HEK293T (cell line): Measurements from ENCODE around the gene SIK2.

Experiments used
- CTCF ChIA-PET: fragments of 350-600 bp; formaldehyde crosslinking; extraction: SDS; loops from one replicate; lab custom pipeline; 2021; ENCODE audit warnings: antibody characterized with exemption, inconsistent platforms; lab: Yijun Ruan, JAX
- POLR2A ChIA-PET: fragments of 350-600 bp; formaldehyde crosslinking; extraction: SDS; loops from one replicate; lab custom pipeline; 2020; ENCODE audit warnings: antibody characterized with exemption, inconsistent platforms; lab: Yijun Ruan, JAX
- DNase-seq: peaks from one replicate; pipeline ENCODE4 v3.0.0; 2012; ENCODE audit warnings: mixed read lengths; ENCODE audit errors: extremely low spot score
- ARNT ChIP-seq: fragments of 450-650 bp; IDR thresholded peaks from 2 replicates; pipeline ENCODE4 v1.6.1; 2017; ENCODE audit warnings: mild to moderate bottlenecking
- BHLHE40 ChIP-seq: fragments of 450-650 bp; IDR thresholded peaks from 2 replicates; pipeline ENCODE4 v1.6.1; 2016; ENCODE audit warnings: mild to moderate bottlenecking, moderate library complexity, borderline replicate concordance
- CTBP1 ChIP-seq: fragments of 450-650 bp; IDR thresholded peaks from 2 replicates; pipeline ENCODE4 v1.6.1; 2016; ENCODE audit warnings: borderline replicate concordance
- ELF4 ChIP-seq: fragments of 450-650 bp; IDR thresholded peaks from 2 replicates; pipeline ENCODE4 v1.6.1; 2017; ENCODE audit warnings: antibody characterized with exemption
- FOXA1 ChIP-seq: fragments of 450-650 bp; IDR thresholded peaks from 2 replicates; pipeline ENCODE4 v1.6.1; 2016; ENCODE audit warnings: mild to moderate bottlenecking
- FOXK2 ChIP-seq: fragments of 450-650 bp; IDR thresholded peaks from 2 replicates; pipeline ENCODE4 v1.6.1; 2016; ENCODE audit warnings: mild to moderate bottlenecking
- FOXM1 ChIP-seq: fragments of 450-650 bp; IDR thresholded peaks from 2 replicates; pipeline ENCODE4 v1.6.1; 2017; ENCODE audit warnings: mild to moderate bottlenecking, borderline replicate concordance
- HDGF ChIP-seq: fragments of 450-650 bp; IDR thresholded peaks from 2 replicates; pipeline ENCODE4 v1.6.1; 2017; ENCODE audit warnings: antibody characterized with exemption, borderline replicate concordance
- L3MBTL2 ChIP-seq: fragments of 450-650 bp; conservative IDR thresholded peaks from 2 replicates; pipeline ENCODE4 v1.6.1; 2016; ENCODE audit warnings: mild to moderate bottlenecking
- LEF1 ChIP-seq: fragments of 450-650 bp; IDR thresholded peaks from 2 replicates; pipeline ENCODE4 v1.6.1; 2017; ENCODE audit warnings: mild to moderate bottlenecking, borderline replicate concordance
- NFRKB ChIP-seq: fragments of 450-650 bp; IDR thresholded peaks from 2 replicates; pipeline ENCODE4 v1.6.1; 2016; ENCODE audit warnings: mild to moderate bottlenecking, moderate library complexity
- PKNOX1 ChIP-seq: fragments of 450-650 bp; IDR thresholded peaks from 2 replicates; pipeline ENCODE4 v1.6.1; 2016
- SP1 ChIP-seq: fragments of 450-650 bp; IDR thresholded peaks from 2 replicates; pipeline ENCODE4 v1.6.1; 2017
- SUZ12 ChIP-seq: fragments of 450-650 bp; IDR thresholded peaks from 2 replicates; pipeline ENCODE4 v1.6.1; 2016; ENCODE audit warnings: mild to moderate bottlenecking
- TARDBP ChIP-seq: fragments of 450-650 bp; IDR thresholded peaks from 2 replicates; pipeline ENCODE4 v1.6.1; 2016
- ZNF384 ChIP-seq: fragments of 450-650 bp; IDR thresholded peaks from 2 replicates; pipeline ENCODE4 v1.6.1; 2016

SIK2 gene

DNA sequence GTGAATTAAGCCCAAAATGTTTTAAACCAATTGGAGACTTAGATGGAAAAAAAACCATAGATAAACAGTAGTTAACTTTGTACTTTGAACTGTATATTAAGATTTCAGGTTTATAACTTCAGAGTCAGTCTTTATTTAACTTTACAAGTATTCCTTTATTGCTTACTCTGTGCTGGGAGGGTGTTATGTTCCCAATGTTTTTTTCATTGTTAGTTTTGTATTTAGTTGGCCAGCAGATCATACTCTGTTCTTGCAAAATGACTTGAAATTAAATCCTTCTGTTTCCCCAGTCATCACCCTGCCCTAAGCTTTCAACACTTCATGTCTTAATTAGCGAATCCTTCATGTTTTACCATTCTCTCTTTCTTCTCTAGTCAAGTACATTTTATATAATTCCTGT, 25.3 kb downstream of the SIK2 start:
- no peak for DNase-seq
- ChIA-PET CTCF (no interaction called here), POLR2A (no interaction called here)
- TF ChIP-seq FOXA1: no peak
- TF ChIP-seq ZNF384: no peak
- TF ChIP-seq SUZ12: no peak
- TF ChIP-seq L3MBTL2: no peak
- no peak for TF ChIP-seq FOXK2
- TF ChIP-seq HDGF: no peak
- no peak for TF ChIP-seq NFRKB
- TF ChIP-seq LEF1: no peak
- no peak for TF ChIP-seq CTBP1
- no peak for TF ChIP-seq BHLHE40
- TF ChIP-seq ARNT: no peak
- TF ChIP-seq SP1: no peak
- no peak for TF ChIP-seq PKNOX1
- TF ChIP-seq FOXM1: no peak
- TF ChIP-seq ELF4: no peak
- TF ChIP-seq TARDBP: no peak

DNA sequence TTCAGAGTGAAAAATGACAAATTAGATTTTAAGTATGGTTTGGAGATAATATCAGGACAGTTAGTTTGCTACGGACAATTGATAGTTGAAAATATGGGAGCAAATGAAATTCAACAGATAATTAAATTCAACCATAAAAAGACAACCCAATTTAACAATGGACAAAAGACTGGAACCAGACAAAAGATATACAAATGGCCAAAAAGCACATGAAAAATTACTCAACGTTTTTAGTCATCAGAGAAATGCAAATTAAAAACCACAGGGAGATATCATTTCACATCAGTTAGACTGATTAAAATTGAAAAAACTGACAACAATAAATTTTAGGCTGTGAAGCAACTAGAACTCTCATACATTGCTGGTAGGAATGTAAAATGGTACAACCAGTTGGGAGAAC, 27.2 kb downstream of the SIK2 start:
- TF ChIP-seq FOXK2: no peak
- TF ChIP-seq NFRKB: no peak
- no peak for TF ChIP-seq SP1
- TF ChIP-seq CTBP1: no peak
- no peak for TF ChIP-seq ARNT
- TF ChIP-seq FOXM1: no peak
- no peak for TF ChIP-seq L3MBTL2
- DNase-seq: no peak
- ChIA-PET CTCF (no interaction called here), POLR2A (no interaction called here)

GRCh38 chr11:111631024-111631665, 28.9 kb downstream of the SIK2 start:
- TF ChIP-seq FOXK2 (no peak), FOXA1 (no peak), BHLHE40 (no peak), HDGF (no peak), CTBP1 (no peak), TARDBP (no peak), L3MBTL2 (no peak), LEF1 (no peak), PKNOX1 (no peak), ELF4 (no peak), SUZ12 (no peak), ZNF384 (no peak), SP1 (no peak), FOXM1 (no peak), ARNT (no peak), NFRKB (no peak)
- CTCF ChIA-PET: no interaction called here
- DNase-seq: no peak
- POLR2A ChIA-PET: interaction anchor here (1.1 kb wide), 1 partner anchor 135 kb away, joined by 3 read pairs; the partner anchor contains the start of gene PPP2R1B

GRCh38 chr11:111631666-111632039, 29.4 kb downstream of the SIK2 start:
- DNase-seq: no peak
- no peak for TF ChIP-seq FOXM1
- TF ChIP-seq CTBP1: no peak
- no peak for TF ChIP-seq LEF1
- no peak for TF ChIP-seq TARDBP
- no peak for TF ChIP-seq NFRKB
- no peak for TF ChIP-seq BHLHE40
- TF ChIP-seq ARNT: no peak
- TF ChIP-seq L3MBTL2: no peak
- no peak for TF ChIP-seq SUZ12
- TF ChIP-seq ZNF384: no peak
- no peak for TF ChIP-seq SP1
- TF ChIP-seq ELF4: no peak
- no peak for TF ChIP-seq FOXA1
- TF ChIP-seq FOXK2: no peak
- no peak for TF ChIP-seq PKNOX1
- no peak for TF ChIP-seq HDGF
- POLR2A ChIA-PET: interaction anchor here (1.1 kb wide), 1 partner anchor 134 kb away, joined by 3 read pairs; the partner anchor contains the start of gene PPP2R1B
- CTCF ChIA-PET: no interaction called here

GRCh38 chr11:111632516-111633220, 30.4 kb downstream of the SIK2 start:
- CTCF ChIA-PET: interaction anchor here (0.7 kb wide), 1 partner anchor 27 kb away, joined by 3 read pairs; no protein-coding TSS in a partner anchor
- DNase-seq: no peak

More at GRCh38 chr11:111632516-111633220, 30.4 kb downstream of the SIK2 start:
- TF ChIP-seq L3MBTL2: no peak
- no peak for TF ChIP-seq FOXK2
- no peak for TF ChIP-seq SP1
- no peak for TF ChIP-seq TARDBP
- TF ChIP-seq ARNT: no peak
- TF ChIP-seq PKNOX1: no peak
- no peak for TF ChIP-seq FOXA1
- TF ChIP-seq SUZ12: no peak
- TF ChIP-seq FOXM1: no peak
- TF ChIP-seq ZNF384: no peak
- POLR2A ChIA-PET: no interaction called here
